ENCODE results near the gene DOK6.
A peak's percentile ranks its signal among the peaks of the same experiment; 100 is the strongest.
"Not testable (repeated sequence)": the region's sequence is repeated elsewhere in the genome, so short reads cannot be mapped to it uniquely, and the experiment has no call there.

The DOK6 gene

GRCh38 chr18:69870736-69871135, 470.0 kb downstream of the DOK6 start:
- H3K4me3 ChIP-seq (replicated peaks in 1 of 2; ENCODE audit: low read depth in 2 of 2, low read length in 2 of 2): no peak overlapping the region
- no peak for TF ChIP-seq CTCF (IDR thresholded peaks at IDR 0.05; ENCODE audit: low read depth, low read length)
- no peak for DNase-seq (ENCODE audit: low read depth in 2 of 2)

GRCh38 chr18:69871363-69871762, 470.7 kb downstream of the DOK6 start:
- no peak for TF ChIP-seq CTCF (IDR thresholded peaks at IDR 0.05; ENCODE audit: low read depth, low read length)
- no peak for DNase-seq (ENCODE audit: low read depth in 2 of 2)
- H3K4me3 ChIP-seq (replicated peaks in 1 of 2; ENCODE audit: low read depth in 2 of 2, low read length in 2 of 2): no peak overlapping the region

- H3K4me3 ChIP-seq (replicated peaks in 1 of 2; ENCODE audit: low read depth in 2 of 2, low read length in 2 of 2): no peak overlapping the region
- no peak for DNase-seq (ENCODE audit: low read depth in 2 of 2)
- TF ChIP-seq CTCF (IDR thresholded peaks at IDR 0.05; ENCODE audit: low read depth, low read length): no peak
Observed at GRCh38 chr18:69872661-69873060, 472.0 kb downstream of the DOK6 start.

GRCh38 chr18:69874058-69874457, 473.4 kb downstream of the DOK6 start:
- peak; percentile 53 to 64 for DNase-seq (ENCODE audit: low read depth in 2 of 2)

GRCh38 chr18:69876490-69876889, 475.8 kb downstream of the DOK6 start:
- no peak for DNase-seq (ENCODE audit: low read depth in 2 of 2)
- no peak overlapping the region for H3K4me3 ChIP-seq (replicated peaks in 1 of 2; ENCODE audit: low read depth in 2 of 2, low read length in 2 of 2)
- TF ChIP-seq CTCF (IDR thresholded peaks at IDR 0.05; ENCODE audit: low read depth, low read length): no peak

More at GRCh38 chr18:69874058-69874457, 473.4 kb downstream of the DOK6 start:
- TF ChIP-seq CTCF (IDR thresholded peaks at IDR 0.05; ENCODE audit: low read depth, low read length): no peak
- no peak overlapping the region for H3K4me3 ChIP-seq (replicated peaks in 1 of 2; ENCODE audit: low read depth in 2 of 2, low read length in 2 of 2)

GRCh38 chr18:69878213-69878933, 477.7 kb downstream of the DOK6 start:
- no peak for TF ChIP-seq CTCF (IDR thresholded peaks at IDR 0.05; ENCODE audit: low read depth, low read length)
- no peak for DNase-seq (ENCODE audit: low read depth in 2 of 2)
- H3K4me3 ChIP-seq (replicated peaks in 1 of 2; ENCODE audit: low read depth in 2 of 2, low read length in 2 of 2): no peak overlapping the region

- not testable (repeated sequence) for H3K4me3 ChIP-seq (replicated peaks in 1 of 2; ENCODE audit: low read depth in 2 of 2, low read length in 2 of 2); DNase-seq (ENCODE audit: low read depth in 2 of 2)
Observed at GRCh38 chr18:69879051-69879450, 478.4 kb downstream of the DOK6 start.
